Motor neuron (in vitro differentiated cells): ENCODE measurements around the gene FOXL2NB. TPM values are rescaled to one million over a fixed set of nuclear protein-coding genes. Genes with fewer than 3 reads are reported as not detected.

ENCODE experiments used
- ATAC-seq, 8 experiments: fragments of 200-7000 bp; cut with Tn5 transposase; replicated peaks in 6 of 8; 2 replicates each; pipeline ENCODE4 v1.8.0; 2021; ENCODE audit warnings: mild to moderate bottlenecking in 8 of 8, moderate library complexity in 8 of 8
- H3K27ac ChIP-seq, 2 donors: fragments of 250-450 bp; sonication (Bioruptor Pico); 2 replicates each; pipeline ENCODE4 v1.9.0; 2021; ENCODE audit warnings: antibody characterized with exemption in 2 of 2, mild to moderate bottlenecking in 2 of 2, moderate library complexity in 1 of 2
- H3K4me1 ChIP-seq, 2 donors: fragments of 250-450 bp; sonication (Bioruptor Pico); replicated peaks in 1 of 2; 2 replicates each; pipeline ENCODE4 v1.6.1; 2021; ENCODE audit warnings: antibody characterized with exemption in 2 of 2, mild to moderate bottlenecking in 2 of 2, moderate library complexity in 1 of 2
- H3K4me3 ChIP-seq, 5 donors: fragments of 250-450 bp; sonication (Bioruptor Pico); 2 replicates each; pipeline ENCODE4 v1.9.0; 2021; ENCODE audit warnings: antibody characterized with exemption in 5 of 5, mild to moderate bottlenecking in 5 of 5, moderate library complexity in 4 of 5
- WGBS, 10 experiments: fragments of 450-650 bp; shearing (Covaris generic); methylation state at CpG; one replicate each; pipeline ENCODE4 v1.0.0; 2022; 5-methylcytosine and 5-hydroxymethylcytosine counted together
- in situ Hi-C, 9 experiments: fragments of 400-800 bp; cut with MboI; loops; one replicate each; pipeline ENCODE4 v1.15.0; 2021; ENCODE audit warnings: low sequenced_read_pairs in 9 of 9, low pct_unique_long_range_greater_than_20kb in 2 of 9; ENCODE audit not compliant: unreplicated experiment in 9 of 9
- total RNA-seq, 8 experiments: library from RNA; unstranded; fragments of 300-600 nt; gene quantifications; 2 replicates each; pipeline versions ENCODE4 v1.2.3 to v1.2.4, GENCODE V29; 2022

FOXL2NB gene
- total RNA-seq, 8 experiments from 2014 or later = 0.05 to 10.7 (median 0.27) TPM

DNA sequence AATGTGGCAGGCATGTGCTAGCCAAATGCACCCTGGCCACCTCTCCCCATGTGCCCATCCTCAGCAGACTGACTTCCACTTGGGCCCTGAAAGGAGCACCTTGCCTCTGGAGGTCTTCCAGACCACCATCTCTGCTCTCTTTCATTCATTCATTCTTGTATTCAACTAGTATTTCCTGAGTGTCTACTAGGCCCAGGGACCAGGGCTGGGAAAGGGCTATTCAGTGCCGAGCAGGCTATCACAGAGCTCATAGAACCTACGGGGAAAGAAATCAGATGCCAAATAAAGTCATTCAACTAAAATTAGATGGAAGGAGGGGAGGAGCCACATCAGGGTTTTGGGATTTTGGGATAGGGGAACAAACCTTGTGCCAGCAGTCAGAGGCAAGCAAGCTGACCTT lies 40.2 kb downstream of the FOXL2NB start:
- WGBS, 10 experiments = 60 to 93% (median 86%) methylated on average over 1 to 2 of the region's 2 CpGs; no CpG with 5 or more reads in 6 of the 10 experiments

DNA sequence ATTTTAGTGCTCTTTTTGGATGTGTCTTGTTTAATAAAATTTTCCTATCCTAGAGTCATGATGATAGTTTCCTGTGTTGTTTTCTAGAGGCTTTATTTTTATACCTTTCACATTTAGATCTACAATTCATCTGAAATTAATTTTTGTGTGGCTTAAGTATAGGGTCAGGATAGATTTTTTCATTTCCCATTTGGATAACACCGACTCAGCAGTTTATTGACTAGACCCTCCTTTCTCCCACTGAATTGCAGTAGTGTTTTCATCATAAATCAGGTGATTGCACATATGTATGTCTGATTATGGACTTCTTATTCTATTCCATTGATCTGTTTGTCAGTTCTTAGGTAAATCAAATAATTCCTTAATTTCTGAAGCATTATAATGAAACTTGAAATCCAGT lies 48.7 kb downstream of the FOXL2NB start:
- H3K27ac ChIP-seq = no peak overlapping the region
- in situ Hi-C loops = no loop called here
- WGBS, 10 experiments = 0 to 100% (median 49%) methylated on average over 1 of the region's 1 CpG; no CpG with 5 or more reads in 2 of the 10 experiments
- H3K4me3 ChIP-seq = no peak overlapping the region
- no peak for ATAC-seq
- no peaks in the 10 kb centered on the region for H3K4me1 ChIP-seq

More for the DNA sequence above, 40.2 kb downstream of the FOXL2NB start:
- H3K27ac ChIP-seq = no peak overlapping the region
- ATAC-seq = no peak
- peaks cover 2 to 8% of the 10 kb centered on the region in 2 donors for H3K4me1 ChIP-seq
- H3K4me3 ChIP-seq = no peak overlapping the region
- in situ Hi-C loops = loop anchor here in 1 of 9 experiments (10.0 kb wide), 1 partner anchor 52 kb away; no protein-coding TSS in a partner anchor

Other genes starting within 250 kb of the FOXL2NB start
- gene PIK3CB, start 112.3 kb upstream of the FOXL2NB start, total RNA-seq = 10 to 100 TPM in 4 of 8 experiments, 1 to 10 TPM in 4; 5.8 to 21.0 (median 10.6) TPM
- 1 to 10 TPM in 2 of 8 experiments, under 1 TPM in 6; 0.05 to 3.9 (median 0.29) TPM for gene FOXL2, start 80 bp upstream of the FOXL2NB start, total RNA-seq
- gene PRR23A, start 59.1 kb downstream of the FOXL2NB start, total RNA-seq = under 1 TPM in 1 of 8 experiments, not detected in 7; 0.52 TPM
- under 1 TPM in 3 of 8 experiments, not detected in 5; 0.14 to 0.71 (median 0.20) TPM for gene PRR23B, start 73.7 kb downstream of the FOXL2NB start, total RNA-seq
- gene PRR23C, start 97.7 kb downstream of the FOXL2NB start, total RNA-seq = under 1 TPM in 3 of 8 experiments, not detected in 5; 0.05 to 0.17 (median 0.14) TPM